ENCODE data around the gene HRAS. TPM values are rescaled to one million over a fixed set of nuclear protein-coding genes. Genes with fewer than 3 reads are reported as not detected.
A peak's percentile ranks its signal among the peaks of the same experiment; 100 is the strongest.

Gene HRAS
- total and polyA plus RNA-seq, 7 donors: 43.6 to 76.2 (median 56.3) TPM

GRCh38 chr11:490930-491260 lies 44.5 kb downstream of the HRAS start:
- H3K27ac ChIP-seq: no peak overlapping the region
- 92 to 93% (median 93%) methylated on average over 12 to 15 of the region's 15 CpGs for WGBS, 3 donors
- no peak overlapping the region for H3K4me3 ChIP-seq
- intact Hi-C loops (cut with DNase I): loop anchor here in 1 of 2 donors (5.0 kb wide), 1 partner anchor 34 kb away; no protein-coding TSS in a partner anchor
- ATAC-seq: no peak
- no peaks in the 10 kb centered on the region for H3K9me3 ChIP-seq
- H3K4me1 ChIP-seq: no peaks in the 10 kb centered on the region
- no peak for DNase-seq
- no peaks in the 10 kb centered on the region for H3K27me3 ChIP-seq (ENCODE audit: insufficient read depth in 3 of 3, low read length in 2 of 3)
- TF ChIP-seq CTCF (IDR thresholded peaks at IDR 0.05): no peak
- H3K36me3 ChIP-seq (ENCODE audit: insufficient read depth in 1 of 2, low read depth in 1 of 2): peaks cover 3 to 65% of the 10 kb centered on the region in 2 donors

- 92 to 95% (median 92%) methylated on average over 34 to 38 of the region's 38 CpGs for WGBS, 3 donors
- intact Hi-C loops (cut with DNase I): loop anchor here in 1 of 2 donors (5.0 kb wide), 1 partner anchor 33 kb away; no protein-coding TSS in a partner anchor
Observed at GRCh38 chr11:490186-490929, 45.0 kb downstream of the HRAS start.

GRCh38 chr11:489610-490185 lies 45.7 kb downstream of the HRAS start:
- H3K4me3 ChIP-seq: no peak overlapping the region
- no peaks in the 10 kb centered on the region for H3K27me3 ChIP-seq (ENCODE audit: insufficient read depth in 3 of 3, low read length in 2 of 3)
- WGBS, 3 donors: 93 to 96% (median 95%) methylated on average over 33 to 37 of the region's 37 CpGs
- H3K9me3 ChIP-seq: no peaks in the 10 kb centered on the region
- H3K36me3 ChIP-seq (ENCODE audit: insufficient read depth in 1 of 2, low read depth in 1 of 2): peaks cover 3 to 53% of the 10 kb centered on the region in 2 donors
- DNase-seq: peak in 1 of 2 donors; percentile 49
- intact Hi-C loops (cut with DNase I): loop anchor here in 1 of 2 donors (5.0 kb wide), 1 partner anchor 32 kb away; no protein-coding TSS in a partner anchor
- ATAC-seq: no peak
- H3K4me1 ChIP-seq: no peaks in the 10 kb centered on the region
- no peak overlapping the region for H3K27ac ChIP-seq
- TF ChIP-seq CTCF (IDR thresholded peaks at IDR 0.05): no peak

More at GRCh38 chr11:490186-490929, 45.0 kb downstream of the HRAS start:
- H3K27ac ChIP-seq: no peak overlapping the region
- ATAC-seq: no peak
- no peaks in the 10 kb centered on the region for H3K4me1 ChIP-seq
- peaks cover 3 to 60% of the 10 kb centered on the region in 2 donors for H3K36me3 ChIP-seq (ENCODE audit: insufficient read depth in 1 of 2, low read depth in 1 of 2)
- DNase-seq: peak in 1 of 2 donors; percentile 39
- no peak for TF ChIP-seq CTCF (IDR thresholded peaks at IDR 0.05)
- H3K9me3 ChIP-seq: no peaks in the 10 kb centered on the region
- no peaks in the 10 kb centered on the region for H3K27me3 ChIP-seq (ENCODE audit: insufficient read depth in 3 of 3, low read length in 2 of 3)
- H3K4me3 ChIP-seq: no peak overlapping the region

- peak in 1 of 2 donors; percentile 45 for DNase-seq
- 86 to 90% (median 89%) methylated on average over 15 to 19 of the region's 19 CpGs for WGBS, 3 donors
- H3K9me3 ChIP-seq: no peaks in the 10 kb centered on the region
Observed at GRCh38 chr11:488992-489391, 46.4 kb downstream of the HRAS start.

More at GRCh38 chr11:488992-489391, 46.4 kb downstream of the HRAS start:
- Histone ChIP-seq H3K27me3 (ENCODE audit: insufficient read depth in 3 of 3, low read length in 2 of 3) (no peaks in the 10 kb centered on the region), H3K27ac (no peak overlapping the region), H3K36me3 (ENCODE audit: insufficient read depth in 1 of 2, low read depth in 1 of 2) (peaks cover 0 to 46% of the 10 kb centered on the region in 2 donors), H3K4me1 (no peaks in the 10 kb centered on the region), H3K4me3 (no peak overlapping the region)
- no peak for ATAC-seq
- TF ChIP-seq CTCF (IDR thresholded peaks at IDR 0.05): no peak
- intact Hi-C loops (cut with DNase I): no loop called here
